ENCODE results near the gene COL5A1.

Gene COL5A1

DNA sequence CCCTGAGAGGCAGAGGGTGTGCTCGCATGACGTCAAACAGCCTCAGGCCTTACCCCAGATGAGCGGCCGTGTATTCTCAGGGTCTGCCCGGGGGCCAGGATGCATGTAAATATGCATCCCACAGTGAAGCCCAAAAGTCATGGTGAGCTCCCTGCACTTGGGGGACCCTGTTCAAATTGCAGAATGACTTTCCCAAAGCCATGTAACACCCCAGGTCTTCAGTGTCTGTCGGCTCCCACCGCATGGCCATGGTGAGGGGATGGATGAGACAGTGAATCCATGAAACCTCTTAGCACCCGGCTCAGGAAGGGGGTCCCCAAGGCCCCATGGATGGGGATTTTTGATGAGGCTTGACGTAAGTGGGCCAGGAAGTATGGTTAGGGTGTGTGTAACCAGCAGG lies 9.3 kb upstream of the COL5A1 start:
- H3K27me3 ChIP-seq (ENCODE audit: insufficient read depth, poor library complexity, severe bottlenecking), result peaks cover 7% of the 10 kb centered on the region
- H3K4me3 ChIP-seq (replicated peaks; ENCODE audit: insufficient read depth, low read length), result no peak overlapping the region
- TF ChIP-seq, protein P1, sequence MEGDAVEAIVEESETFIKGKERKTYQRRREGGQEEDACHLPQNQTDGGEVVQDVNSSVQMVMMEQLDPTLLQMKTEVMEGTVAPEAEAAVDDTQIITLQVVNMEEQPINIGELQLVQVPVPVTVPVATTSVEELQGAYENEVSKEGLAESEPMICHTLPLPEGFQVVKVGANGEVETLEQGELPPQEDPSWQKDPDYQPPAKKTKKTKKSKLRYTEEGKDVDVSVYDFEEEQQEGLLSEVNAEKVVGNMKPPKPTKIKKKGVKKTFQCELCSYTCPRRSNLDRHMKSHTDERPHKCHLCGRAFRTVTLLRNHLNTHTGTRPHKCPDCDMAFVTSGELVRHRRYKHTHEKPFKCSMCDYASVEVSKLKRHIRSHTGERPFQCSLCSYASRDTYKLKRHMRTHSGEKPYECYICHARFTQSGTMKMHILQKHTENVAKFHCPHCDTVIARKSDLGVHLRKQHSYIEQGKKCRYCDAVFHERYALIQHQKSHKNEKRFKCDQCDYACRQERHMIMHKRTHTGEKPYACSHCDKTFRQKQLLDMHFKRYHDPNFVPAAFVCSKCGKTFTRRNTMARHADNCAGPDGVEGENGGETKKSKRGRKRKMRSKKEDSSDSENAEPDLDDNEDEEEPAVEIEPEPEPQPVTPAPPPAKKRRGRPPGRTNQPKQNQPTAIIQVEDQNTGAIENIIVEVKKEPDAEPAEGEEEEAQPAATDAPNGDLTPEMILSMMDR (IDR thresholded peaks at IDR 0.05; ENCODE audit: insufficient read depth, low read length), result no peak
- TF ChIP-seq SPI1 (IDR thresholded peaks at IDR 0.05; ENCODE audit: borderline replicate concordance, low read depth) (no peak), POLR2AphosphoS5 (IDR thresholded peaks at IDR 0.05; ENCODE audit: low read depth) (no peak)
- H3K27ac ChIP-seq (replicated peaks), result no peak overlapping the region
- no peak for DNase-seq (ENCODE audit: low read depth in 1 of 2, low spot score in 1 of 2)

DNA sequence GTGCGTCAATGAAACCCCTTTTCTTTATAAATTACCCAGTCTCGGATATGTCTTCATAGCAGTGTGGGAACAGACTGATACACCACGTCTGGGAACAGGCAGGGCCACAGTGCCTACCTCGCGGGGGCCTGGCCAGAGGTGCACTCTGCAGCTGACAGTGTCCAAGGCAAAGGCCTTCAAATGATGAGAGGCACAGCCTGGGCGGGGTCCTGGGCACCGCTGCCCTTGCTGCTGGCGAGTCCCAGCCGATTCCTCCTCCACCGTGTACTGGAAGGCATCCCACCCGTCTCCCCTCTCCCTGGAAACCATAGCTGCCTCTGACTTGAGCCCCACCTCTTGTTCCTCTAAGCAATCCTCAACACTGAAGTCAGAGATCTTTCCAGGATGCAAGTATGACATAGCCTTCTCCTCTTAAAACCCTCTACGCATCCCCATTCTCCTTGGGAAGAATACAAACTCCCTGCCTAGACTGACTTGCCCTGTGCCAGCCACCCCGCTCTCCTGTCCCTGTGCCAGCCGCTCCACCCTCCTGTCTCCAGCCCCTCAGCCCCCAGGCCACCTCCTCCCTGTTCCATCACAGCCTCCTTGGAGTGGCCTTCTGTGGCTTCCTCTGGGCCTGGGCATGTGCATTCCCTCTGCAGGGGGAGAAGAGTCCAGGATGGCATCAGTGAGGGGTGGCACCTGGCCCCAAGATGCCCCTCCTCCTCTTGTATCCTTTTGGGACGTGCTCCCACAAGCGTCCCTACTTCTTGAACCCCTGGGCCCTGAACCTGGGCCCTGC lies 8.1 kb upstream of the COL5A1 start:
- no peak overlapping the region for H3K27ac ChIP-seq (replicated peaks)
- DNase-seq (ENCODE audit: low read depth in 1 of 2, low spot score in 1 of 2), result no peak
- H3K4me3 ChIP-seq (replicated peaks; ENCODE audit: insufficient read depth, low read length), result no peak overlapping the region
- TF ChIP-seq SPI1 (IDR thresholded peaks at IDR 0.05; ENCODE audit: borderline replicate concordance, low read depth) (no peak), GABPA (IDR thresholded peaks at IDR 0.05; ENCODE audit: low read depth) (no peak), POLR2AphosphoS5 (IDR thresholded peaks at IDR 0.05; ENCODE audit: low read depth) (no peak)
- TF ChIP-seq, protein P1 (IDR thresholded peaks at IDR 0.05; ENCODE audit: insufficient read depth, low read length), result no peak
- TF ChIP-seq, protein P2, sequence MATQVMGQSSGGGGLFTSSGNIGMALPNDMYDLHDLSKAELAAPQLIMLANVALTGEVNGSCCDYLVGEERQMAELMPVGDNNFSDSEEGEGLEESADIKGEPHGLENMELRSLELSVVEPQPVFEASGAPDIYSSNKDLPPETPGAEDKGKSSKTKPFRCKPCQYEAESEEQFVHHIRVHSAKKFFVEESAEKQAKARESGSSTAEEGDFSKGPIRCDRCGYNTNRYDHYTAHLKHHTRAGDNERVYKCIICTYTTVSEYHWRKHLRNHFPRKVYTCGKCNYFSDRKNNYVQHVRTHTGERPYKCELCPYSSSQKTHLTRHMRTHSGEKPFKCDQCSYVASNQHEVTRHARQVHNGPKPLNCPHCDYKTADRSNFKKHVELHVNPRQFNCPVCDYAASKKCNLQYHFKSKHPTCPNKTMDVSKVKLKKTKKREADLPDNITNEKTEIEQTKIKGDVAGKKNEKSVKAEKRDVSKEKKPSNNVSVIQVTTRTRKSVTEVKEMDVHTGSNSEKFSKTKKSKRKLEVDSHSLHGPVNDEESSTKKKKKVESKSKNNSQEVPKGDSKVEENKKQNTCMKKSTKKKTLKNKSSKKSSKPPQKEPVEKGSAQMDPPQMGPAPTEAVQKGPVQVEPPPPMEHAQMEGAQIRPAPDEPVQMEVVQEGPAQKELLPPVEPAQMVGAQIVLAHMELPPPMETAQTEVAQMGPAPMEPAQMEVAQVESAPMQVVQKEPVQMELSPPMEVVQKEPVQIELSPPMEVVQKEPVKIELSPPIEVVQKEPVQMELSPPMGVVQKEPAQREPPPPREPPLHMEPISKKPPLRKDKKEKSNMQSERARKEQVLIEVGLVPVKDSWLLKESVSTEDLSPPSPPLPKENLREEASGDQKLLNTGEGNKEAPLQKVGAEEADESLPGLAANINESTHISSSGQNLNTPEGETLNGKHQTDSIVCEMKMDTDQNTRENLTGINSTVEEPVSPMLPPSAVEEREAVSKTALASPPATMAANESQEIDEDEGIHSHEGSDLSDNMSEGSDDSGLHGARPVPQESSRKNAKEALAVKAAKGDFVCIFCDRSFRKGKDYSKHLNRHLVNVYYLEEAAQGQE (IDR thresholded peaks at IDR 0.05; ENCODE audit: insufficient replicate concordance, low read depth), result no peak
- no peaks in the 10 kb centered on the region for H3K27me3 ChIP-seq (ENCODE audit: insufficient read depth, poor library complexity, severe bottlenecking)

DNA sequence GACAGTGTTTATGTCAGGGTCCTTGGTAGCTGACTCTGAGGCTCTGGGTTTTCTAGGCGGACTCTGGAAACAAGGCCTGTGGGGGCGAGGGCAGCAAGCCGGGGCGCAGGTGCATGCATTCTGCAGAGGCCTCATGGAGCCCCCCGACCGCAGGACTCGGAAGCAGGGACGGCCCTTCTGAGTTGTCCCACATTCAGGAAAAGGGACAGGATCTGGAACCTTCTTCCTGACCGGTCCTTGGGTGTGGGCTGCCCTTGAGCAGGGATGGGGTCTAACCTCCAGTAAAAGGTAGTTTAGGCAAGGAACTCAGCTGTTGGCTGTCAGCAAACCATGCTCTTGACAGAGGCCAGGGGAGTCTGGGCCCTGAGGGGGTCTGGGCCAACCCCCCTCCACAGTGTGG lies 7.4 kb upstream of the COL5A1 start:
- Histone ChIP-seq H3K27me3 (ENCODE audit: insufficient read depth, poor library complexity, severe bottlenecking) (no peaks in the 10 kb centered on the region), H3K4me3 (replicated peaks; ENCODE audit: insufficient read depth, low read length) (no peak overlapping the region), H3K27ac (replicated peaks) (no peak overlapping the region)
- TF ChIP-seq, protein P2 (IDR thresholded peaks at IDR 0.05; ENCODE audit: insufficient replicate concordance, low read depth), result no peak
- TF ChIP-seq, protein P1 (IDR thresholded peaks at IDR 0.05; ENCODE audit: insufficient read depth, low read length), result no peak
- no peak for TF ChIP-seq SPI1 (IDR thresholded peaks at IDR 0.05; ENCODE audit: borderline replicate concordance, low read depth)
- no peak for TF ChIP-seq POLR2AphosphoS5 (IDR thresholded peaks at IDR 0.05; ENCODE audit: low read depth)
- no peak for TF ChIP-seq GABPA (IDR thresholded peaks at IDR 0.05; ENCODE audit: low read depth)
- DNase-seq (ENCODE audit: low read depth in 1 of 2, low spot score in 1 of 2), result no peak

Data from HL-60 (cell line).